Esophagus mucosa (tissue), 1 donor: ENCODE data around the gene MYLK. TPM values are rescaled to one million over a fixed set of nuclear protein-coding genes. Genes with fewer than 3 reads are reported as not detected.

Source experiments
- ATAC-seq: fragments of 200-7000 bp; cut with Tn5 transposase; one replicate; pipeline ENCODE4 v1.9.1; 2020
- total RNA-seq: library from RNA; stranded (reverse); gene quantifications from one replicate; pipeline ENCODE4 v1.2.4, GENCODE V29; 2023
- donor health status: DM: yes; HTN: yes; CAD: no.

MYLK gene
- total RNA-seq, 1 donor from 2014 or later, result 16.6 TPM

- no peak for ATAC-seq
Observed at GRCh38 chr3:123791073-123791370, 93.1 kb downstream of the MYLK start.

GRCh38 chr3:123790254-123791072 is 93.7 kb downstream of the MYLK start:
- no peak for ATAC-seq

- ATAC-seq, result no peak
Observed at GRCh38 chr3:123789760-123790159, 94.4 kb downstream of the MYLK start.

GRCh38 chr3:123789160-123789559 is 95.0 kb downstream of the MYLK start:
- ATAC-seq, result no peak

GRCh38 chr3:123788710-123789109 is 95.4 kb downstream of the MYLK start:
- no peak for ATAC-seq

- ATAC-seq, result no peak
Observed at GRCh38 chr3:123787133-123787532, 97.0 kb downstream of the MYLK start.

GRCh38 chr3:123785602-123786001 is 98.5 kb downstream of the MYLK start:
- no peak for ATAC-seq

GRCh38 chr3:123783811-123784210 is 100.3 kb downstream of the MYLK start:
- ATAC-seq, result no peak

- ATAC-seq, result no peak
Observed at GRCh38 chr3:123783050-123783689, 101.0 kb downstream of the MYLK start.

- no peak for ATAC-seq
Observed at GRCh38 chr3:123782488-123782887, 101.6 kb downstream of the MYLK start.

- ATAC-seq, result no peak
Observed at GRCh38 chr3:123781571-123782275, 102.4 kb downstream of the MYLK start.

GRCh38 chr3:123781138-123781537 is 103.0 kb downstream of the MYLK start:
- ATAC-seq, result no peak

- no peak for ATAC-seq
Observed at GRCh38 chr3:123780656-123781055, 103.5 kb downstream of the MYLK start.

GRCh38 chr3:123779655-123780231 is 104.4 kb downstream of the MYLK start:
- no peak for ATAC-seq

GRCh38 chr3:123778991-123779622 is 105.0 kb downstream of the MYLK start:
- no peak for ATAC-seq

GRCh38 chr3:123778525-123778924 is 105.6 kb downstream of the MYLK start:
- ATAC-seq, result no peak

GRCh38 chr3:123776071-123776782 is 107.9 kb downstream of the MYLK start:
- ATAC-seq, result no peak

- ATAC-seq, result no peak
Observed at GRCh38 chr3:123774474-123774873, 109.7 kb downstream of the MYLK start.

- no peak for ATAC-seq
Observed at GRCh38 chr3:123773681-123774431, 110.3 kb downstream of the MYLK start.

GRCh38 chr3:123769356-123769743 is 114.8 kb downstream of the MYLK start:
- no peak for ATAC-seq
